Measurements from ENCODE around the gene GCSH.

- no peak for TF ChIP-seq POLR2A (IDR thresholded peaks at IDR 0.05)
- TF ChIP-seq, protein P1, sequence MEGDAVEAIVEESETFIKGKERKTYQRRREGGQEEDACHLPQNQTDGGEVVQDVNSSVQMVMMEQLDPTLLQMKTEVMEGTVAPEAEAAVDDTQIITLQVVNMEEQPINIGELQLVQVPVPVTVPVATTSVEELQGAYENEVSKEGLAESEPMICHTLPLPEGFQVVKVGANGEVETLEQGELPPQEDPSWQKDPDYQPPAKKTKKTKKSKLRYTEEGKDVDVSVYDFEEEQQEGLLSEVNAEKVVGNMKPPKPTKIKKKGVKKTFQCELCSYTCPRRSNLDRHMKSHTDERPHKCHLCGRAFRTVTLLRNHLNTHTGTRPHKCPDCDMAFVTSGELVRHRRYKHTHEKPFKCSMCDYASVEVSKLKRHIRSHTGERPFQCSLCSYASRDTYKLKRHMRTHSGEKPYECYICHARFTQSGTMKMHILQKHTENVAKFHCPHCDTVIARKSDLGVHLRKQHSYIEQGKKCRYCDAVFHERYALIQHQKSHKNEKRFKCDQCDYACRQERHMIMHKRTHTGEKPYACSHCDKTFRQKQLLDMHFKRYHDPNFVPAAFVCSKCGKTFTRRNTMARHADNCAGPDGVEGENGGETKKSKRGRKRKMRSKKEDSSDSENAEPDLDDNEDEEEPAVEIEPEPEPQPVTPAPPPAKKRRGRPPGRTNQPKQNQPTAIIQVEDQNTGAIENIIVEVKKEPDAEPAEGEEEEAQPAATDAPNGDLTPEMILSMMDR (IDR thresholded peaks at IDR 0.05), result no peak
These were observed 27.1 kb upstream of the GCSH start for GRCh38 chr16:81123092-81123852.

All from Peyer's patch (tissue), 4 donors.